AG09319 (cell line): ENCODE measurements around the gene GOLGB1.

Experiments used
- DNase-seq: peaks from one replicate; pipeline ENCODE4 v3.0.0-alpha.2; 2010; ENCODE audit warnings: low read depth; ENCODE audit errors: extremely low read depth
- TF ChIP-seq, protein P1 (sequence below): IDR thresholded peaks from 2 replicates; pipeline ENCODE4 v1.5.1; 2011; ENCODE audit warnings: low read depth, mild to moderate bottlenecking, inconsistent platforms, low read length, moderate library complexity

GOLGB1 gene

DNA sequence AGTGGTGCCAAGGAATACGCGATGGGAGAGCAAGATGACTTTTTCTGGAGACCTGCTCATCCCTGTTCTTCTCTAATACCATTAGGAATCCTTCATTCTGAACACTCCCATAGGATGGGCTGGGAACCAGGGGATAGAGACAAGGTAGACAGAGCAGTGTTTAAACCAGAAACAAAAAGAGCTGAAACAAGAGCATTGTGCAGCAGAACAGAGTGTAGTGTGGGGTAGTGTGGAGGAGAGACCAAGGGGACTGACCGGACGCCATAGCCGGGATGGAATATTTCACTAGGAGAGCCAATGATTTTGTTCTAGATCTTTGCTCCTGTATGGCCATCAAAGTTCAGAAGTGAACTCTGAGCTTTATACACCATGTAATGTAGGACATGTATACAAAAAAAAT, 104.5 kb downstream of the GOLGB1 start:
- no peak for DNase-seq
- TF ChIP-seq, protein P1, sequence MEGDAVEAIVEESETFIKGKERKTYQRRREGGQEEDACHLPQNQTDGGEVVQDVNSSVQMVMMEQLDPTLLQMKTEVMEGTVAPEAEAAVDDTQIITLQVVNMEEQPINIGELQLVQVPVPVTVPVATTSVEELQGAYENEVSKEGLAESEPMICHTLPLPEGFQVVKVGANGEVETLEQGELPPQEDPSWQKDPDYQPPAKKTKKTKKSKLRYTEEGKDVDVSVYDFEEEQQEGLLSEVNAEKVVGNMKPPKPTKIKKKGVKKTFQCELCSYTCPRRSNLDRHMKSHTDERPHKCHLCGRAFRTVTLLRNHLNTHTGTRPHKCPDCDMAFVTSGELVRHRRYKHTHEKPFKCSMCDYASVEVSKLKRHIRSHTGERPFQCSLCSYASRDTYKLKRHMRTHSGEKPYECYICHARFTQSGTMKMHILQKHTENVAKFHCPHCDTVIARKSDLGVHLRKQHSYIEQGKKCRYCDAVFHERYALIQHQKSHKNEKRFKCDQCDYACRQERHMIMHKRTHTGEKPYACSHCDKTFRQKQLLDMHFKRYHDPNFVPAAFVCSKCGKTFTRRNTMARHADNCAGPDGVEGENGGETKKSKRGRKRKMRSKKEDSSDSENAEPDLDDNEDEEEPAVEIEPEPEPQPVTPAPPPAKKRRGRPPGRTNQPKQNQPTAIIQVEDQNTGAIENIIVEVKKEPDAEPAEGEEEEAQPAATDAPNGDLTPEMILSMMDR: no peak

DNA sequence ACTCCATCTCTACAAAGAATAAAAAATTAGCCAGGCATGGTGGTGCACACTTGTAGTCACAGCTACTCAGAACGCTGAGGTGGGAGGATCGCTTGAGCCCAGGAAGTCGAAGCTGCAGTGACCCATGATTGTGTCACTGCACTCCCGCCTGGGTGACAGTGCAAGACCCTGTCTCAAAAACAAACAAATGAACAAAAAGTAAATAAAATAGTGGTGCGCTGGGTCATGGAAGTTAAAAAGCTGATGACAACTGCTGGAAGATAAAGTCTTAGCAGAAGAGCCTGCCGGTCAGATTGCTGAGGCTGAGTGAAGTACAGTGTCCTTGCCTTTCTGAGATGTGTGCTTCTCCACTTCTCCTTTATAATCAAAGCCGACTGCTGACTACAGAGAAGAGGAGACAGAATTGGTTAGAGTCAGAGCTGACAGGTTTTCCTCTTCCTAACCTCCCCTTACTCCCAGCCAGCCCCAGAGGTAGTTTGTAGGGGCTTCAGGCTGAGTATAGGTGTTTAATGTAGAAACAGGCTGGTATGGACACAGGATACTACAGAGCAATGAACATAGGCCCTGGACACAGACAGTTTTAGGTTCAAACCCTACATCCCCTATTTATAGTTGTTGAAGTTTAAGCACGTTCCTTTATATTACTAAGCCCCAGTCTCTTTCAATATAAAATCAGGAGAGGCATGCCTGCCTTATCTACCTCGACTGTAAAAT, 106.8 kb downstream of the GOLGB1 start:
- TF ChIP-seq, protein P1: no peak
- no peak for DNase-seq

DNA sequence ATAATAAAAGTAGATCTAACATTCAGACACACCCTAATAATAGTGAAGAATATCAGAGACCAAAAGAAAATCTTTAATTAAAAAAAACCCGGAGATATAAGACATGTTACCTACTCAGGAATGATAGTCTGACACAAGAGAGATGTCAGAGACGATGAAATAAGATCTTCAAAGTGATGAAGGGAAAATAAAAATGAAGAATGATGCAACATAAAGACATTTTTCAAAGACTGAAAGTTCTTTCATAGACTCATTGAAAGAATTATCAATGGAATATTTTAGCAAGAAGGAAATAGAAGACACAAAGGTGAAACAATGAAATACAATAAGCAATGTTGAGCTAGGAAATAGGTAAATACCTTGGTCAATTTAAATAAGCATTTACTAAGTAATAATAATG, 108.4 kb downstream of the GOLGB1 start:
- DNase-seq: no peak
- TF ChIP-seq, protein P1: no peak

DNA sequence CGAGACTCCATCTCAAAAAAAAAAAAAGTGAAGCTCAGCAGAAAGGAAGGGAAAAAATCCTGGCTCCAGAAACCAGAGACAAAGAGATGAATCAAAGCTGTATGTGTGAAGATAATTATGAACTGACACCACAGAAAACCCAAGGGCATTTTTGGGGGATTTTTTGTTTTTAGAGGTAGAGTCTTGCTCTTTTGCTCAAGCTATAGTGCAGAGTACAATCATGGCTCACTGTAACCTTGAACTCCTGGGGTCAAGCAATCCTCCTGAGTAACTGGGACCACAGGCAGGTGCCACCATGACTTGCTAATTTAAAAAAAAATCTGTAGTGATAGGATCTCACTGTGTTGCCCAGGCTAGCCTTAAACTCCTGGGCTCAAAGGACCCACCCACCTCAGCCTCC, 111.6 kb downstream of the GOLGB1 start:
- no peak for DNase-seq
- TF ChIP-seq, protein P1: no peak

DNA sequence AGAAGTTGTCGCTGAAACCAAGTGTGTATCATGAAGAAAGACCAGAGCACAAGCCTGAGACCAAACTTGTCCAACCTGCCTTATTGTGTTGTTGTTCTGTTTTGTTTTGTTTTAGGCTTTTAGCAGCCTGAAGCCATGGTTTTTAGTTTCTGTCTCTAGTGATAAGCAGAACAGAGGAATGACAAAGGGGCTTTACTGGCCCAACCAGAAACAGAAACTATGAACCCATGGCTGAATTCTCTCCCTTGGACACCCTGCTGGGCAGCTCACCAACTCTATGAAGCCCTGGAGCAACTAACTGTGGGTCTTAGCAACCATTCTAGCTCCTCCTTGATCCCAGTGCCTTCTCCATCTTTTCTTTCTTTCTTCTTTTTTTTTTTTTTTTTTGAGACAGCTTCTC, 119.2 kb downstream of the GOLGB1 start:
- TF ChIP-seq, protein P1: no peak

DNA sequence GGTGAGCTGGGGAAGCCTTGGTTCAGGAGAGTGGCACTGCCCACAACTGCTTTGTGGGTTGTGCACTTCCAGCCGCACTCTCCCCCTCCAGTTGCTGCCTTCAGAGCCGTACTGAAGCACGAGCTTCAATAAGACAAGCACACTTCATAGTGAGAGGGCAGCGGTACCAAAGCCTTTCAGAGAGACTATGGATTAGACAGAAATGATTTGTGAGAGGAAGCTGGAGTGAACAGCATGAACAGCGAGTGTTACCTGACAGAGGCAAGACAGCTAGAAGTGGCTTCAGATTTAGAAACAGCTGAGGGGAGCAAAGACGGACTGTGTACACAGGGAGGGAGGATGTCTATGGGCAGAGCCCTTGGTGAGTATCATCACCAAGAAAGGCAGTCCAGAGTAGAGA, 119.9 kb downstream of the GOLGB1 start:
- no peak for DNase-seq
- TF ChIP-seq, protein P1: no peak

More for the DNA sequence above, 119.2 kb downstream of the GOLGB1 start:
- DNase-seq: no peak

DNA sequence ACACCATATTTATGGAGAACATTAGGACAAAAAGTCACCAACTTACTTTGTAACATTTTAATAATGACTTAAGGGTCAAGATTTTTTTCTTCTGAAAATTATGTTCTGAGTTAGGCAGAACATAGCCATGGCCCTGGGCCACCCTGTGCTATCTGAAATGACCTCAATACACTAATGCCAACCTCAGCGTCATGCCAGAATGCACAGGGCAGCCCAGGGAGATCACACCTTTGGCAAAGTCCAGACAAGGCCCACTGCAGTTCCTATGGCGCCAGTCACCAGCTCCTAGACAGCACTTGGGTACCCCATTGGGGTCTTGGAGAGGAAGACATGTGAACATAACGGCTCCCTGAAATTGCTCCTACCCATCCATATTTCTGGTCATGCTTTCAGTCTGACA, 121.9 kb downstream of the GOLGB1 start:
- TF ChIP-seq, protein P1: no peak
- DNase-seq: no peak
